Prostate gland (tissue), 2 donors: ENCODE measurements around the gene PADI1. TPM values are rescaled to one million over a fixed set of nuclear protein-coding genes. Genes with fewer than 3 reads are reported as not detected.

Experiments
- DNase-seq: peaks from one replicate; pipeline ENCODE4 v3.0.0-alpha.2; 2019; ENCODE audit warnings: low spot score
- H3K27ac ChIP-seq, 2 donors: fragments of 200-600 bp; sonication (generic); 2 replicates each; pipeline ENCODE4 v1.5.1; 2017 to 2019
- H3K27me3 ChIP-seq: fragments of 200-600 bp; sonication (generic); replicated peaks from 2 replicates; pipeline ENCODE4 v1.5.1; 2019; ENCODE audit not compliant: insufficient read depth
- H3K36me3 ChIP-seq, 2 donors: fragments of 200-600 bp; sonication (generic); 1 replicate in 1 of 2; 2 replicates in 1 of 2; pipeline versions ENCODE4 v1.5.1 to v1.8.1; 2017 to 2019
- H3K4me1 ChIP-seq: fragments of 200-600 bp; sonication (generic); replicated peaks from 2 replicates; pipeline ENCODE4 v1.5.1; 2019
- H3K4me3 ChIP-seq, 2 donors: fragments of 200-600 bp; sonication (generic); 2 replicates each; pipeline ENCODE4 v1.5.1; 2017 to 2019
- H3K9me3 ChIP-seq: fragments of 200-600 bp; sonication (generic); 2 replicates; pipeline ENCODE4 v1.5.1; 2017
- CTCF ChIP-seq, 4 experiments: fragments of 200-600 bp in 2 of 4; fragments of 450-650 bp in 2 of 4; sonication (generic) in 2 of 4; IDR thresholded peaks; 1 replicate in 3 of 4; 2 replicates in 1 of 4; pipeline ENCODE4 v1.5.1; 2016 to 2019; ENCODE audit warnings: antibody characterized with exemption in 4 of 4, mild to moderate bottlenecking in 2 of 4, moderate library complexity in 2 of 4
- POLR2A ChIP-seq: fragments of 450-650 bp; IDR thresholded peaks from one replicate; pipeline ENCODE4 v1.6.1; 2016; ENCODE audit warnings: antibody characterized with exemption, mild to moderate bottlenecking
- POLR2AphosphoS5 ChIP-seq: sonication (generic); formaldehyde crosslinking; IDR thresholded peaks from one replicate; pipeline ENCODE4 v1.6.1; 2017; ENCODE audit warnings: antibody characterized with exemption
- WGBS: methylation state at CpG from one replicate; pipeline ENCODE4 v1.1.5; 2018; 5-methylcytosine and 5-hydroxymethylcytosine counted together
- intact Hi-C: fragments of 100-400 bp; cut with DNase I; formaldehyde crosslinking; loops from one replicate; pipeline ENCODE4 v1.14.2; 2022
- total RNA-seq, 2 donors: library from RNA; depleted of rRNA; stranded (reverse); fragments of >200 nt; gene quantifications; one replicate each; pipeline ENCODE4 v1.1.0, GENCODE V29; 2016

The PADI1 gene
- total RNA-seq, 2 donors from 2014 or later: 0.18 to 0.34 TPM

DNA sequence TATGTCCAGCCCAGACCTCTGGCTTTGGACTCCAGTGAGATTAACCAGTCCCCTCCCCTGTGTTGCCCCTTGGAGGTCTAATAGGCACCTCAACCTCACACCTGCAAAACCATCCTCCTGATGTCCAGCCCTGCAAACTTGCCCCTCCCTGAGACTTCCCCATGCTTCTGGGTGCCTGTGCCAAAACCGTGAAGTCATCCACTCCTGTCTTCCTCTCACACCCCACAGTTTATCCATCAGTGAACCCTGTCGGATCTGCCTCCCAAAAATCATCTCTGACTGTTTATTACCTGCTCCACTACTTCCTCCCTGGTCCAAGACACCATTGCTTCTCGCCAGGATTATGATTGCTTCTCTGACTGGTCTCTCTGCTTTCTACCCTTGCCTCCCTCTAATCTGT, 31.7 kb upstream of the PADI1 start:
- Histone ChIP-seq H3K27me3 (no peaks in the 10 kb centered on the region), H3K4me3 (no peak overlapping the region), H3K9me3 (no peaks in the 10 kb centered on the region), H3K36me3 (no peaks in the 10 kb centered on the region), H3K4me1 (no peaks in the 10 kb centered on the region), H3K27ac (no peak overlapping the region)
- TF ChIP-seq CTCF (IDR thresholded peaks at IDR 0.05): no peak
- no peak for TF ChIP-seq POLR2A
- TF ChIP-seq POLR2AphosphoS5: no peak
- intact Hi-C loops: no loop called here
- DNase-seq: no peak
- 74% methylated on average over 3 of the region's 3 CpGs for WGBS

GRCh38 chr1:17176306-17177061, 28.4 kb upstream of the PADI1 start:
- Histone ChIP-seq H3K4me1 (no peaks in the 10 kb centered on the region), H3K27me3 (peaks cover 5% of the 10 kb centered on the region), H3K36me3 (no peaks in the 10 kb centered on the region), H3K4me3 (no peak overlapping the region), H3K27ac (no peak overlapping the region), H3K9me3 (no peaks in the 10 kb centered on the region)
- DNase-seq: no peak
- intact Hi-C loops: no loop called here
- WGBS: 96% methylated on average over 6 of the region's 6 CpGs
- TF ChIP-seq CTCF (IDR thresholded peaks at IDR 0.05): no peak

GRCh38 chr1:17177651-17178050, 27.3 kb upstream of the PADI1 start:
- intact Hi-C loops: no loop called here
- H3K4me1 ChIP-seq: no peaks in the 10 kb centered on the region
- H3K9me3 ChIP-seq: no peaks in the 10 kb centered on the region
- 43% methylated on average over 1 of the region's 1 CpG for WGBS
- no peak for DNase-seq
- H3K27ac ChIP-seq: no peak overlapping the region
- H3K4me3 ChIP-seq: no peak overlapping the region
- H3K27me3 ChIP-seq: peaks cover 5% of the 10 kb centered on the region
- no peak for TF ChIP-seq CTCF (IDR thresholded peaks at IDR 0.05)
- TF ChIP-seq POLR2AphosphoS5: no peak
- TF ChIP-seq POLR2A: no peak
- H3K36me3 ChIP-seq: no peaks in the 10 kb centered on the region

- no peaks in the 10 kb centered on the region for H3K36me3 ChIP-seq
- no peak overlapping the region for H3K27ac ChIP-seq
- no peaks in the 10 kb centered on the region for H3K4me1 ChIP-seq
- no peaks in the 10 kb centered on the region for H3K9me3 ChIP-seq
- peaks cover 5% of the 10 kb centered on the region for H3K27me3 ChIP-seq
- 41% methylated on average over 6 of the region's 6 CpGs for WGBS
- no peak for DNase-seq
- intact Hi-C loops: no loop called here
- no peak overlapping the region for H3K4me3 ChIP-seq
- TF ChIP-seq POLR2AphosphoS5 (no peak), CTCF (IDR thresholded peaks at IDR 0.05) (no peak), POLR2A (no peak)
These were observed 23.0 kb upstream of the PADI1 start for GRCh38 chr1:17181781-17182464.
